Stomach (tissue), 4 donors: ENCODE measurements around the gene SUCO.

Experiments
- CTCF ChIP-seq, 7 experiments: fragments of 450-650 bp in 4 of 7; fragments of 200-600 bp in 3 of 7; sonication (generic) in 3 of 7; IDR thresholded peaks; one replicate each; pipeline ENCODE4 v1.5.1; 2016 to 2019; ENCODE audit warnings: antibody characterized with exemption in 7 of 7, control low read depth in 2 of 7, mild to moderate bottlenecking in 1 of 7
- POLR2AphosphoS5 ChIP-seq, 3 donors: sonication (generic); formaldehyde crosslinking; IDR thresholded peaks; one replicate each; pipeline ENCODE4 v1.6.1; 2016; ENCODE audit warnings: antibody characterized with exemption in 3 of 3

- TF ChIP-seq CTCF (IDR thresholded peaks at IDR 0.05), result no peak
- TF ChIP-seq POLR2AphosphoS5 (IDR thresholded peaks at IDR 0.05), result no peak
Observed at GRCh38 chr1:172581779-172582178, 48.8 kb downstream of the SUCO start.
